ENCODE data around the gene PKD2. TPM values are rescaled to one million over a fixed set of nuclear protein-coding genes. Genes with fewer than 3 reads are reported as not detected.

Gene PKD2
- total and polyA plus RNA-seq, 2 of the 4 experiments (the other 2 are of a cell fraction): 43.8 to 51.3 TPM

DNA sequence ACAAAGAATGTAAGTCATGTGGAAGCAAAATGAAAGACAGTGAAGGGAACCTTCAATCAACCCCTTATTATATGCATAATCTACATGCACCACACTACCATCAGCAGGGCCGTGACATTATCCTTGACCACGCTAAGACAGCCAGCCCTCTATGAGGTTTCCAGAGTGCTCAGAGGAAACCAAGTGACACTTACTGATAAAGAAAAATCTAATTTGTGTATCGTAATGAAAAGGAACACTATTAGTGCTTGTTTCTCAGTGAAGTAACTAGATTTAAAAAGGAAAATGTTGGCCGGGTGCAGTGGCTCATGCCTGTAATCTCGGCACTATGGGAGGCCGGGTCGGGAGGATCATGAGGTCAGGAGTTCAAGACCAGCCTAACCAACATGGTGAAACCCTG is 94.6 kb downstream of the PKD2 start:
- Histone ChIP-seq H4K5ac (ENCODE audit: low read depth, low read length) (no peak overlapping the region), H3K4me3 (ENCODE audit: insufficient read depth, low read depth, low read length) (no peak overlapping the region), H3K18ac (ENCODE audit: low read depth, low read length) (no peak overlapping the region), H2AK5ac (ENCODE audit: low read depth, low read length) (no peak overlapping the region), H4K91ac (ENCODE audit: insufficient read depth, low read depth, low read length) (no peak overlapping the region), H2AFZ (replicated peaks; ENCODE audit: low read length, poor library complexity) (no peak overlapping the region), H3K36me3 (ENCODE audit: control insufficient read depth, insufficient read depth, low read length) (no peaks in the 10 kb centered on the region), H3K23ac (ENCODE audit: low read depth, low read length) (no peak overlapping the region), H3K27ac (ENCODE audit: insufficient read depth, low read length) (no peak overlapping the region), H2BK15ac (ENCODE audit: low read depth, low read length) (no peak overlapping the region), H3K4ac (ENCODE audit: low read depth, low read length) (no peak overlapping the region), H2BK20ac (ENCODE audit: low read depth, low read length) (no peak overlapping the region), H3K79me1 (ENCODE audit: low read depth in 1 of 2, low read length in 2 of 2) (no peaks in the 10 kb centered on the region), H4K8ac (ENCODE audit: low read depth in 2 of 2, low read length in 2 of 2) (no peak overlapping the region), H4K20me1 (ENCODE audit: insufficient read depth, low read length) (no peaks in the 10 kb centered on the region), H2BK120ac (ENCODE audit: low read depth, low read length) (no peak overlapping the region), H3K14ac (replicated peaks; ENCODE audit: low read depth, low read length) (no peak overlapping the region), H3K4me2 (ENCODE audit: low read depth, low read length) (no peak overlapping the region), H3K4me1 (ENCODE audit: control insufficient read depth, insufficient read depth, low read length) (peaks cover 3% of the 10 kb centered on the region; the same call in 1 of the 2 replicates), H3K27me3 (ENCODE audit: control insufficient read depth, insufficient read depth, low read length) (no peaks in the 10 kb centered on the region), H3K56ac (ENCODE audit: extremely low read depth, insufficient read depth, low read length) (no peak overlapping the region), H2BK5ac (ENCODE audit: low read depth, low read length, poor library complexity, severe bottlenecking) (no peak overlapping the region), H3K9ac (ENCODE audit: low read depth, low read length) (no peak overlapping the region), H3K9me1 (ENCODE audit: insufficient read depth, low read length) (0 out of 2 replicates have a peak, but pooled peaks cover 5% of the 10 kb centered on the region), H3K9me3 (ENCODE audit: control insufficient read depth, insufficient read depth, low read length) (no peaks in the 10 kb centered on the region), H2AK9ac (replicated peaks; ENCODE audit: low read depth, low read length, poor library complexity) (no peak overlapping the region)
- ChIA-PET CTCF (no interaction called here), POLR2A (ENCODE audit: unreplicated experiment) (no interaction called here)
- TF ChIP-seq NFE2L2 (IDR thresholded peaks at IDR 0.05; ENCODE audit: low read depth, low read length) (no peak), MAZ (IDR thresholded peaks at IDR 0.05; ENCODE audit: borderline replicate concordance, low read depth, low read length) (no peak), RCOR1 (IDR thresholded peaks at IDR 0.05; ENCODE audit: insufficient replicate concordance, low read length) (no peak), FOS (IDR thresholded peaks at IDR 0.05; ENCODE audit: low read depth, low read length) (no peak), CHD1 (IDR thresholded peaks at IDR 0.05; ENCODE audit: low read depth, low read length) (no peak), BHLHE40 (IDR thresholded peaks at IDR 0.05; ENCODE audit: low read depth, low read length) (no peak), CEBPB (IDR thresholded peaks at IDR 0.05; ENCODE audit: low read depth, low read length) (no peak), MAFK (IDR thresholded peaks at IDR 0.05; ENCODE audit: low read depth, low read length) (no peak), SMC3 (IDR thresholded peaks at IDR 0.05; ENCODE audit: low read depth, low read length) (no peak), RAD21 (IDR thresholded peaks at IDR 0.05; ENCODE audit: low read length) (no peak), POLR2A (IDR thresholded peaks at IDR 0.05; ENCODE audit: low read depth, low read length) (no peak), RFX5 (IDR thresholded peaks at IDR 0.05; ENCODE audit: low read depth, low read length) (no peak), MXI1 (IDR thresholded peaks at IDR 0.05; ENCODE audit: borderline replicate concordance, low read depth, low read length) (no peak), ELK1 (IDR thresholded peaks at IDR 0.05; ENCODE audit: borderline replicate concordance, low read depth, low read length) (no peak)
- TF ChIP-seq, protein P1, sequence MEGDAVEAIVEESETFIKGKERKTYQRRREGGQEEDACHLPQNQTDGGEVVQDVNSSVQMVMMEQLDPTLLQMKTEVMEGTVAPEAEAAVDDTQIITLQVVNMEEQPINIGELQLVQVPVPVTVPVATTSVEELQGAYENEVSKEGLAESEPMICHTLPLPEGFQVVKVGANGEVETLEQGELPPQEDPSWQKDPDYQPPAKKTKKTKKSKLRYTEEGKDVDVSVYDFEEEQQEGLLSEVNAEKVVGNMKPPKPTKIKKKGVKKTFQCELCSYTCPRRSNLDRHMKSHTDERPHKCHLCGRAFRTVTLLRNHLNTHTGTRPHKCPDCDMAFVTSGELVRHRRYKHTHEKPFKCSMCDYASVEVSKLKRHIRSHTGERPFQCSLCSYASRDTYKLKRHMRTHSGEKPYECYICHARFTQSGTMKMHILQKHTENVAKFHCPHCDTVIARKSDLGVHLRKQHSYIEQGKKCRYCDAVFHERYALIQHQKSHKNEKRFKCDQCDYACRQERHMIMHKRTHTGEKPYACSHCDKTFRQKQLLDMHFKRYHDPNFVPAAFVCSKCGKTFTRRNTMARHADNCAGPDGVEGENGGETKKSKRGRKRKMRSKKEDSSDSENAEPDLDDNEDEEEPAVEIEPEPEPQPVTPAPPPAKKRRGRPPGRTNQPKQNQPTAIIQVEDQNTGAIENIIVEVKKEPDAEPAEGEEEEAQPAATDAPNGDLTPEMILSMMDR (conservative IDR thresholded peaks at IDR 0.05; ENCODE audit: low read depth, low read length): no peak
- TF ChIP-seq, protein P2, sequence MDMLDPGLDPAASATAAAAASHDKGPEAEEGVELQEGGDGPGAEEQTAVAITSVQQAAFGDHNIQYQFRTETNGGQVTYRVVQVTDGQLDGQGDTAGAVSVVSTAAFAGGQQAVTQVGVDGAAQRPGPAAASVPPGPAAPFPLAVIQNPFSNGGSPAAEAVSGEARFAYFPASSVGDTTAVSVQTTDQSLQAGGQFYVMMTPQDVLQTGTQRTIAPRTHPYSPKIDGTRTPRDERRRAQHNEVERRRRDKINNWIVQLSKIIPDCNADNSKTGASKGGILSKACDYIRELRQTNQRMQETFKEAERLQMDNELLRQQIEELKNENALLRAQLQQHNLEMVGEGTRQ (IDR thresholded peaks at IDR 0.05; ENCODE audit: low read depth, low read length): no peak
- no CpG with 5 or more reads among the region's 7 CpGs for WGBS, 2 experiments (ENCODE audit: extremely low coverage in 2 of 2, insufficient read length in 1 of 2)
- DNase-seq (no peak), ATAC-seq (ENCODE audit: low read depth) (no peak)
- intact Hi-C loops (cut with micrococcal nuclease) (no loop called here), dilution Hi-C loops (cut with HindIII; ENCODE audit: low sequenced_read_pairs, unreplicated experiment) (no loop called here), in situ Hi-C loops (cut with MboI; ENCODE audit: low sequenced_read_pairs) (no loop called here)
- BruUV-seq (replicated peaks): no TSS peak

All from IMR-90 (cell line).